G401 (cell line): ENCODE results near the gene MAST4. TPM values are rescaled to one million over a fixed set of nuclear protein-coding genes. Genes with fewer than 3 reads are reported as not detected.

Experiments
- DNase-seq: peaks from one replicate; pipeline ENCODE4 v3.0.0-alpha.2; 2015; ENCODE audit warnings: low spot score
- in situ Hi-C: cut with HindIII; loops from 2 replicates; pipeline ENCODE4 v1.10.0; 2016; ENCODE audit warnings: low sequenced_read_pairs, mixed read lengths
- total RNA-seq: library from RNA; depleted of rRNA; stranded (reverse); fragments of >200 nt; shearing (Covaris generic); gene quantifications from 2 replicates; pipeline ENCODE4 v1.2.3, GENCODE V29; 2014

The MAST4 gene
- total RNA-seq, 1 experiment from 2014 or later, result not detected

DNA sequence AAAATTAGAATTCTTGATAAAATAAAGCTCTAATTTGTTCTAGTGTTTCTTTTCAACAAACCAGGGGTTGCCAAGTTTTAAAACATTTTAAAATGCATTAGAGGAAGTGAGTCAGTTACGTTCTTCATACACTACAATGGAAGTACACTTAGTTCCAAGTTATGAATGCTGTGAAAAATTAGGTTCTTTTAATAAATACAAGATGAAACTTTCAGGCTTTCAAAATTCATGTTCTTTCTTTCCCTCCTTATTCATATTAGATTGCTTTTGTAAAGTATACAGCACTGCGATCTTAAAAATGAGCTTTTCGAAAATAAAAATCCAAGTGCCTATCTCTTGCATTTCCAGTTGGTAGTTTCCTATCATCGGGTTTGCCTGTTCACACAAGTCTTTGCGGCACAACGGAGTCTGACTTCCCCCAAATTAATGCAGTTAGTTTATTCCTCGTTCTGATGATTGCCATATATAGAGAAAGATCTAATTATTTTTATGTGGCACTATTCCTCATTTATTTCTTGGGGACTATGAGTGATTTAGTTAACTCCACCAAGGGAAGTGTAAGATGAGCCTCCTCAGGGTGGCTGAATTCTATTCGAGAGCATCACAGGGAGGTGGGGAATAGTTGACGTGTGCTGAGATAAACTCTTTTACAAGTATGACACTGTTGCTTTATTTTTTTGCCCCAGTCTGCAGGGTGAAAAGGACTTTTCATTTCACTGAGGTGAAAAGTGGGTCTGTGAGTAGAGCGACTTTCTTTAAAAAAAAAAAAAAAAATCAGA lies 362.2 kb downstream of the MAST4 start:
- in situ Hi-C loops, result no loop called here
- peak; percentile 24 for DNase-seq

GRCh38 chr5:66958980-66959641 lies 362.9 kb downstream of the MAST4 start:
- peak; percentile 46 for DNase-seq
- in situ Hi-C loops, result no loop called here

GRCh38 chr5:66959653-66960052 lies 363.5 kb downstream of the MAST4 start:
- in situ Hi-C loops, result no loop called here
- DNase-seq, result peak; percentile 22

- in situ Hi-C loops, result no loop called here
- peak; percentile 30 for DNase-seq
These were observed 364.4 kb downstream of the MAST4 start for GRCh38 chr5:66960369-66961137.

DNA sequence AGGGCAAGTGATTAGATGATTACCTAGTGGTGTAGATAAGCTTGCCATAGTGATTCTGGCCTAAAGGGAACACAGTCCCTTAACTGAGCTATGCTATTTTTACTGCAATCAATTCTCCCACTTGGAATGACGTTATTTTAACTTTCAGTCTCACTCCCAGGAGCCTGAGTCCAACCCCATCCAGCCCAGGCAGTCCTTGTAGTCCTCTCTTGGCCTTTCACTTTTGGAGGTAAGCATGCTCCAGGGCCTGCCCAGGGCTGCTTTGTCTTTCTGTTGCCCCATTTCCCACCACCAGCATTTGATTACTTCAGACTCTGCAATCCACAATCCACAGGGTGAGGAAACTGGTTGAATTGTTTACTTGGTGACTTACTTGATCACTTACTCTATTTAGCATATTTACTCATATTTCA lies 367.4 kb downstream of the MAST4 start:
- in situ Hi-C loops, result no loop called here
- no peak for DNase-seq

DNA sequence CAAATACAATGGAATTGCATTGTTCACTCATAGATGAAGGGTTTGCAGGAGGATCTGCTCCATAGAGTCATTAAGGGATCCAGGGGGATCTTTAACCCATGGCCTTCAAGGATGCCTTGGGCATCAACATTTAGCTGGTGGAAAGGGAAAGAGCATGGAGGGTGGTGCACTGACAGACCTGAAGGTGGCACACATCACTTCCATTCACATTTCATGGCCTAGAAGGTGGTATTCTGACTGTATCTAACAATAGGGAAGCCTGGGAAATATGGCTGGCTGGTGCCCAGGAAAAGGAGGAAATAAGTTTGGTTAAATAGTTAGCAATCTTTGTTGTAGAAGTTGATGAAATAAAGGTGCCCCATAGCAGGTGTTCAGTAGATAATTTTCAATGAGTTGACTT lies 370.2 kb downstream of the MAST4 start:
- in situ Hi-C loops, result no loop called here
- no peak for DNase-seq

DNA sequence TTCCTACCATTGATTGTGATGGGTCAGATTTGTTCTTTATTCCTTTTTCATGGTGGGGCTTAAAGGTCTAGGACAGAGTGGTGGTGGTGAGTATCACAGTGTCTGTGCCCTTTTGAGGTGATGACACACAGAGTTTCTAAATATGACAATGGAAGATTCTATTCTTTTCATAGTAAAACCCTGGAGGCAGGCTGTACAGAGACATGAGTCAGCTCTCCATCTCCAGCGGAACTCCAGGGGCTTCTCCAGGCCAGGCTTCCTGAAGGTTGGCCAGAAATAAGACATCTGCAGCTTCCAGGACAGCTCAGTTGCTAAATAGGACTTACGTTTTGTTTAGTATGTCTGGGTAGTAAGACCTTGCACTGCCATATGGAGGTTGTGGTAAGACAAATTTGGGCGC lies 370.9 kb downstream of the MAST4 start:
- in situ Hi-C loops, result no loop called here
- DNase-seq, result no peak

- DNase-seq, result no peak
- in situ Hi-C loops, result no loop called here
These were observed 371.7 kb downstream of the MAST4 start for GRCh38 chr5:66967826-66968262.

DNA sequence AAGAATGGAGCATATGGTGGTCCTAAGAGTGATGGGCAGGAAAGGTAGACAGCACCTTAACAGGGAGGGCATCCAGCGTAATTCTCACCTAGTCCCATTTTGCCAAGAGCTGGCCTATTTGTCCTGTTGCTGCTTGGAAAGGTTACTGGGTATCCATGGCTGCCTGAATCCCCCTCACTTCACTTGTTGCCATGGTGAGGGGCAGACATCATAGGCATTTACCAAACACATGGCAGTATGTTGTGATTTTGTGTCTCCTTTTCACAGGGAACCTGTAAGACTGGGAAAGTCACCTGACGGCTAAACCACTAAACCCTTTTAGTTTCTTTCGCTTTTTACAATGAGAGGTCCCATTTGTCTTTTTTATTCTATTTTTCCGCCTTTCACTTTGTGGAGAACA lies 373.3 kb downstream of the MAST4 start:
- in situ Hi-C loops, result no loop called here

DNA sequence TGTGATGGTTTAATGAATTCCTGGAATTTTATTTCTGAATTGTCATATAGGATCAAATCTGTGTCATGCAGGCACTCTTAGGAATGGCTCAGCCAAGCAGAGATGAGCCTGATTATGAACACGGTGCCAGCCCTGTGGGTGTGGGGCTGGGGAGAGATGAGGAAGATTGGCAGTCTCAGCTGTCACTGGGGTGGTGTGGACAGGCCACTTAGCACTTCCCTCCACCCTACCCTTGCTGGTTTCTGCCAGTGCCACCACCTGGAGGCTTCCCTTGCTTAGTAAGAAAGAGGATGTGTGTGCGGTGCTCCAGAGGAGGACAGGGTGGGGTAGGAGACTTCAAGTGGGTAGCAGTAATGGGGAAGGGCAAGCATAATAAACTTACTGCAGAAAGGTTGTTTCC lies 373.8 kb downstream of the MAST4 start:
- in situ Hi-C loops, result no loop called here

More for the DNA sequence above, 373.3 kb downstream of the MAST4 start:
- DNase-seq, result no peak

GRCh38 chr5:66972004-66972403 lies 375.8 kb downstream of the MAST4 start:
- in situ Hi-C loops, result no loop called here
- DNase-seq, result no peak

More for the DNA sequence above, 373.8 kb downstream of the MAST4 start:
- no peak for DNase-seq

- in situ Hi-C loops, result no loop called here
- no peak for DNase-seq
These were observed 378.1 kb downstream of the MAST4 start for GRCh38 chr5:66974256-66974655.

DNA sequence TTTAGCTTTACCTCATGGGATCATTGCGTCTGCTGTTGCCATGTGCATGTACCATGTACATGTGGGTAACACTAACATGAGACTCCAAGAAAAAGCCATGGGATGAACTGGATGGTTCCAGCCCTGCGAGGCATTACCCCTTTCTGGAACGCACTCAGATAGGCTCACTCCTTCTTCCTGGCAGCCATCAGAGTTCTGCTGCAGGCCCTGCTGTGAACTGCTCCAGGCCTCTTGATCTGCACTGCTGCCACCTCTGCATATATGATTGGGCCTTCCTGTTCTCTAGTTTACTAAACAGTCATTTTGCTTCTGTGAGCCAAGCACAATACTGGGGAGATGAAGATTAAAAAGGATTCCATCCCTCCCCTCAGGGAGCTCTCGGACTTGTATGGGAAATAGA lies 379.9 kb downstream of the MAST4 start:
- DNase-seq, result no peak
- in situ Hi-C loops, result no loop called here

DNA sequence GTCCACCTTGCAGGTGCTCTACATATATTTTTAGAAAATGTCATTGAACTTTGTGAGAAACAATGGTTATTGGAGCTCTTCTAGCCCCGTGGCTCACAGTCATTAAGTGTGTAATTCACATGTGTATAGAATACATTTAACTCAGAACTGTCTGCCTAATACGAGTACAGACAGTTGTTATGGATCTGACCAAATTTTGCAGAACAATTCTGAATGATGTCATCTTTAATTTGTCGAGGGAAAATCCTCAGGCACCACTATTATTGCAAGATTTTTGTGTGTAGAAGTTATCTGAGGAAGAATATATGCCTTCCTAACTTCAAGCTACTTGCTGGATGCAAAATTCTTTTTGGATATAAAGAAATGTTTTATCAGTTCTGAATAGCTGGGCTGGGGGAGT lies 383.5 kb downstream of the MAST4 start:
- no peak for DNase-seq
- in situ Hi-C loops, result no loop called here

DNA sequence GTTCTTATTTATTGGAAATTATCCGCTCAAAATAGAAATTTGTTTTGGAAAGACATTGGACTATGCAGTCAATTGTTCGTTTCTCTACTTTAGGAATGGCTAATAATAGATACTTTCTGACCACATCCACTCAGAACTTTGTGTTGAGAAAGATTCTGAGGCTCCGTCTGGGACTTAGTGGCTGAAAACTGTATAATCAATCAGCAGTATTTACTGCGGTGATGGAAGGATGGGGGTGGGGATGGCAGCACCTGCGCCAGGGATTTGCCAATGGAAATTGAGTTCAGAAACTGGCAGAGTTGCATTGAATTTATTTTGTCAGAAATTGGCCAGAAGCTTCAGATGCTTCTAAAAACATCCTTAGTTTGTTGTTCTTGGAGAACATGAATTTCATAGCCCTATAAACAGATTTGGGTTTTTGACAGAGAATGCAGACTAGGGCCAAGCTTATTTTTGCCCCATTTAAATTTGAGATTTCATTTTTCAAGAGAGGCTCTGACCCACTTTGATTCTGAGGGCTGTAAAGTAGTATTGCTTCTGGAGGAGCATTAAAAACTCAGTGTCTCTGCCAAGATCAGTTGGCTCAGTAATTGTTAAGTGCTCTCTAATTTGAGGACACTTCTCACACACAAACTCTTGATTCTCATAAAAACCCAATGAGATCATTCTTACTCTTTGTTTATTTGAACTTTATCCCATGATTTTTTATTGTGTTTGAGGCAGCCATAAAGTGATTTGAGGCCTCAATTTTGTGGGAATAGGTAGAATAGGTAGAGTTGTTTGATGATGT lies 385.3 kb downstream of the MAST4 start:
- DNase-seq, result no peak
- in situ Hi-C loops, result no loop called here

DNA sequence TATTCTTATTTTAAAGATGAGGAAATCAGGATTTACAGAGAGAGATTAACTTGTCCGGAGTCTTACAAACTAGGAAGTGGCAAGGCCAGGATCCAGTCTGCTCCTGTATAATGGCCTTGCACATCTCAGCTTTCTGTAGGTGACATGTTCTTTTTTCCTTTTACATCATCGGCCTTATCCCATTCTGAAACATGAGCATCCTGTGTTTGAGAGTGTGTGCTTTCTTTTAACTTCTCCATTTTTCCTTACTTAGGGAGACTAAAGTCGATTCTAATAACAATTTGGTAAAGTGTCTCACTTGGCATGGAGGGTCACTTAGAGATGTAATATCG lies 385.8 kb downstream of the MAST4 start:
- in situ Hi-C loops, result no loop called here
- no peak for DNase-seq

DNA sequence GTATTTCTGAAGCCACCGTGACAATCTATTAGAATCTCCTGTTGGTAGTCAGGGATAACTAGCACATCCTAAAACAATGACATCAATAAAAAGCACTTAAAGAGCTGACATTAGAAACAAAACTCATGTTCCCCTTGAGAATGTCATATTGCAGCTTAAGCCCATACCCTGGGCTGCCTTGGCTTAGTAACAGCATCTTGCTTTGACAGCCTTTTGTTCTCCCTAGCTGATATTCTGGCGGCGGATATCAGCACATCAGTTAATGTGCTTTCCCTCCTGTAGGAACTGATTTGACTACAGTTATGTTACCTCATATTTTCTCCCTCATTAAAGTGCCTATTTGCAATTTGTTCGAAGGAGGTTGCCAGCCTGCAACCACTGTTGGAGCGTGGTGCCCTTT lies 386.3 kb downstream of the MAST4 start:
- in situ Hi-C loops, result no loop called here
- DNase-seq, result no peak

GRCh38 chr5:66985417-66985816 lies 389.2 kb downstream of the MAST4 start:
- DNase-seq, result no peak
- in situ Hi-C loops, result no loop called here

DNA sequence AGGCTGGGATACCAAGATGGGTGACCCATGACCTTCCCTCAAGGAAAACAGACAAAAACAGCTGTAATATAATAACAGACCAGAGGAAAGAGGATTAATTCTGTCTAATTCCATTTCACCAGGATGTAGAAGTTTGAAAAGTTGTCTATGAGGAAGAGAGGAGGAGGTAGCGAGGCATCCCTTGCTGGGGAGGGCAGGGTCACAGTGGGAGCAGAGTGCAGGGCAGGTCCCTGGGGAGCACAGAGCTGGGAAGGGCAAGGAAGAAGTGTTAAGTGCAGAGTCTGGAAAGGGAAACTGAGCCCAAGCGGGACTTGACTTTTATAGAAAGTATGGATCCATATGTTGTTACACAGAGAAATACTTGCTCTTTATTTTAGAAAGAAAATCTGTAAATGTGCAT lies 389.8 kb downstream of the MAST4 start:
- no peak for DNase-seq
- in situ Hi-C loops, result no loop called here
